ENCODE results near the gene VMAC.
A peak's percentile ranks its signal among the peaks of the same experiment; 100 is the strongest.

VMAC gene

DNA sequence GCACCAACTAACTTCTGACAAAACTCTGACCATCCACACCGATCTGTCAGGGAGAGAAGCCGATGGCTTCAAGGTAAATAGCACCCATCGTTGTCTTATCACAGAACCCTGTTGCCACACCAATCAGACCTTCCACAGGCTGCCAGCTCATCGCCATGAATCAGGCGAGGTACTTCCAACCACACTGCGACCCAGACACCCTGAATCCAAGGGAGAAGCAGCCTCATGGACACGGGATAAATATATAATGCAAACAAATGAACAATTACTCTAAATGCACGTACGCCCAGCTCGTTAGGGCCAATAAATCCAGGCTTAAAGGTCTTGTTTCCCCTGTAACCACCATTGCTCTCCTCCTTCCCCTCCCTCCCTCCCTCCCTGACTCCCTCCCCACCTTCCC is 52.5 kb downstream of the VMAC start:
- H3K36me3 ChIP-seq (ENCODE audit: control insufficient read depth in 1 of 2, insufficient read depth in 2 of 2, low read length in 2 of 2) = peaks cover 0 to 4% of the 10 kb centered on the region in 2 experiments
- DNase-seq = peak; percentile 56 to 65
- H3K27ac ChIP-seq (ENCODE audit: low read depth, low read length) = no peak overlapping the region
- no peaks in the 10 kb centered on the region for H3K79me1 ChIP-seq (ENCODE audit: low read length)
- no peak overlapping the region for H3K23ac ChIP-seq (ENCODE audit: low read length)
- WGBS (ENCODE audit: extremely low coverage, insufficient coverage, insufficient read length) = no CpG with 5 or more reads among the region's 10 CpGs
- no peak overlapping the region for H2AFZ ChIP-seq (ENCODE audit: insufficient read depth, low read length, poor library complexity)
- no peaks in the 10 kb centered on the region for H3K9me3 ChIP-seq (ENCODE audit: insufficient read depth, low read depth, low read length)
- H3K27me3 ChIP-seq (ENCODE audit: insufficient read depth, low read length) = no peaks in the 10 kb centered on the region
- no peak overlapping the region for H3K4me3 ChIP-seq (ENCODE audit: low read depth, low read length)
- peaks cover 10 to 21% of the 10 kb centered on the region in 2 experiments for H3K4me1 ChIP-seq (ENCODE audit: control insufficient read depth in 1 of 2, insufficient read depth in 2 of 2, low read length in 2 of 2)
- no peak overlapping the region for H3K4me2 ChIP-seq (ENCODE audit: low read length)
- no peak overlapping the region for H4K12ac ChIP-seq (ENCODE audit: low read depth, low read length)
- no peak overlapping the region for H2AK5ac ChIP-seq (ENCODE audit: low read length)
- no peak overlapping the region for H4K8ac ChIP-seq (ENCODE audit: low read depth, low read length)
- peaks cover 7% of the 10 kb centered on the region for H3K79me2 ChIP-seq (ENCODE audit: control insufficient read depth, insufficient read depth, low read length, poor library complexity)
- no peak overlapping the region for H3K18ac ChIP-seq (ENCODE audit: low read length)
- H3K4ac ChIP-seq (ENCODE audit: low read depth, low read length) = peak overlapping the region; percentile 12
- no peak overlapping the region for H2BK12ac ChIP-seq (ENCODE audit: low read length)
- H2BK120ac ChIP-seq (ENCODE audit: insufficient read depth, low read length, poor library complexity) = no peak overlapping the region
- H3K9ac ChIP-seq (ENCODE audit: low read length) = no peak overlapping the region
- no peak overlapping the region for H2BK5ac ChIP-seq (ENCODE audit: low read depth, low read length, poor library complexity)
- H3K14ac ChIP-seq (ENCODE audit: low read length) = no peak overlapping the region
- H4K91ac ChIP-seq (ENCODE audit: low read depth, low read length) = no peak overlapping the region

DNA sequence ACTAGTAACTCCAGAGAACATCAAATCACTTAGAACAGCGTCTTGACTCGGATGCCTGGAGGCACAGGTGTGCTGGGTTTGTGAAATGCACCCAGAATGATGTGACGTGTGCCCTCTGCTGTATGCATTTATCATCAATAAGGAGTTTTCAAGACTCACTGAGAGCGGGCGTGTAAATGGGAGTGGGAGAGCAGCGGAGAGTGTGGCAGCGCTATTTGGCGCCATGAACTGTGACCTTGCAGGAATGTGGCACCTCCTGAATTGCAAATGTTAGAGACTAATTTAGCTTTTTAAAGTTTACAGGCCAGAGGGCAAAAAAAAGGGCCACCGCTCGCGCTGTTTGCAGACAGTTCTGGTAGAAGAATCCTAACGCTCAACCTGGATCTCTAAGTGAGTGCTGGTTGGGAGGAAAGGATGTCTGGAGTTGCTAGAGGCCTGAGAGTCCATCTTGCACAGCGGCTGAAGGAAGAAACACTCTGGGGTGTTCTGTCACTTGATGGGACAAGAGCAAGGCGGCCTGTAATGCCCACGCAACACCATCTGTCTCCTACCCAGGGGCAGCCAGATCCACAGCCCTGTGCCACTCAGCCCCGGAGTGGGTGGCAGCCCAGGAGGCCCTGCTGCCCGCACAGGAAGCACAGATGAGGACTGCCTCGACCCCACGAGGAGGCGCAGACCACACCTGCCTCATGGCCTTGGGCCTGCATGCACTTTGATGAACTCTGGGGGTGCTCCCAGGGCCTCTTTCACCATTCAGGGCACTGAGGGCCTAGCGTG is 53.6 kb downstream of the VMAC start:
- peak; percentile 14 to 40 for DNase-seq
- no peak overlapping the region for H3K14ac ChIP-seq (ENCODE audit: low read length)
- no peak overlapping the region for H4K91ac ChIP-seq (ENCODE audit: low read depth, low read length)
- H2BK12ac ChIP-seq (ENCODE audit: low read length) = no peak overlapping the region
- H3K18ac ChIP-seq (ENCODE audit: low read length) = peak overlapping the region; percentile 1
- no peak overlapping the region for H4K8ac ChIP-seq (ENCODE audit: low read depth, low read length)
- no CpG with 5 or more reads among the region's 21 CpGs for WGBS (ENCODE audit: extremely low coverage, insufficient coverage, insufficient read length)
- H2BK120ac ChIP-seq (ENCODE audit: insufficient read depth, low read length, poor library complexity) = no peak overlapping the region
- peak overlapping the region; percentile 1 for H3K4ac ChIP-seq (ENCODE audit: low read depth, low read length)
- H3K27me3 ChIP-seq (ENCODE audit: insufficient read depth, low read length) = no peaks in the 10 kb centered on the region
- no peak overlapping the region for H4K12ac ChIP-seq (ENCODE audit: low read depth, low read length)
- H3K79me1 ChIP-seq (ENCODE audit: low read length) = no peaks in the 10 kb centered on the region
- H2AK5ac ChIP-seq (ENCODE audit: low read length) = no peak overlapping the region
- H3K9ac ChIP-seq (ENCODE audit: low read length) = no peak overlapping the region
- H3K27ac ChIP-seq (ENCODE audit: low read depth, low read length) = no peak overlapping the region
- peaks cover 13% of the 10 kb centered on the region for H3K79me2 ChIP-seq (ENCODE audit: control insufficient read depth, insufficient read depth, low read length, poor library complexity)
- no peak overlapping the region for H3K23ac ChIP-seq (ENCODE audit: low read length)
- no peaks in the 10 kb centered on the region for H3K9me3 ChIP-seq (ENCODE audit: insufficient read depth, low read depth, low read length)
- no peak overlapping the region for H3K4me2 ChIP-seq (ENCODE audit: low read length)
- H2AFZ ChIP-seq (ENCODE audit: insufficient read depth, low read length, poor library complexity) = no peak overlapping the region
- no peak overlapping the region for H3K4me3 ChIP-seq (ENCODE audit: low read depth, low read length)
- H3K4me1 ChIP-seq (ENCODE audit: control insufficient read depth in 1 of 2, insufficient read depth in 2 of 2, low read length in 2 of 2) = peaks cover 17 to 27% of the 10 kb centered on the region in 2 experiments
- peaks cover 0 to 3% of the 10 kb centered on the region in 2 experiments for H3K36me3 ChIP-seq (ENCODE audit: control insufficient read depth in 1 of 2, insufficient read depth in 2 of 2, low read length in 2 of 2)
- H2BK5ac ChIP-seq (ENCODE audit: low read depth, low read length, poor library complexity) = no peak overlapping the region

DNA sequence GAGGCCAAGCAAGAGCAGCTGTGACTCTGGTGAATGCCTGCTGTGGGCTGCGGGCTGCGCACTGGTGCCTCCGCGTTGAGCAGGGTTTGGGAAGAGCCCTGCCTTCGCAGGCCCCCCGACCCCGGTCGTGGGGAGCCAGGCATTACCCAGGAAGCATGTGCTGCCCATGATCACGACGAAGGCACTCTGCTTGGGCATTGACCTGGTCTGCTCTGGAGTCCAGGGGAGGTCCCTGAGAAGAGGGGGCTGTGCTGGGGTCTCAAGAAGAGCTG is 54.1 kb downstream of the VMAC start:
- Histone ChIP-seq H3K79me1 (ENCODE audit: low read length) (no peaks in the 10 kb centered on the region), H3K18ac (ENCODE audit: low read length) (peak overlapping the region; percentile 1), H3K4me1 (ENCODE audit: control insufficient read depth in 1 of 2, insufficient read depth in 2 of 2, low read length in 2 of 2) (peaks cover 17 to 26% of the 10 kb centered on the region in 2 experiments), H3K4ac (ENCODE audit: low read depth, low read length) (peak overlapping the region; percentile 1), H3K27ac (ENCODE audit: low read depth, low read length) (no peak overlapping the region), H3K4me3 (ENCODE audit: low read depth, low read length) (no peak overlapping the region), H2AK5ac (ENCODE audit: low read length) (no peak overlapping the region), H3K9ac (ENCODE audit: low read length) (no peak overlapping the region), H3K9me3 (ENCODE audit: insufficient read depth, low read depth, low read length) (no peaks in the 10 kb centered on the region), H2BK120ac (ENCODE audit: insufficient read depth, low read length, poor library complexity) (no peak overlapping the region), H3K4me2 (ENCODE audit: low read length) (no peak overlapping the region), H4K12ac (ENCODE audit: low read depth, low read length) (no peak overlapping the region), H2BK5ac (ENCODE audit: low read depth, low read length, poor library complexity) (no peak overlapping the region), H3K23ac (ENCODE audit: low read length) (no peak overlapping the region), H3K27me3 (ENCODE audit: insufficient read depth, low read length) (no peaks in the 10 kb centered on the region), H3K79me2 (ENCODE audit: control insufficient read depth, insufficient read depth, low read length, poor library complexity) (peaks cover 14% of the 10 kb centered on the region), H3K14ac (ENCODE audit: low read length) (no peak overlapping the region), H2BK12ac (ENCODE audit: low read length) (no peak overlapping the region), H4K8ac (ENCODE audit: low read depth, low read length) (no peak overlapping the region), H3K36me3 (ENCODE audit: control insufficient read depth in 1 of 2, insufficient read depth in 2 of 2, low read length in 2 of 2) (peaks cover 0 to 3% of the 10 kb centered on the region in 2 experiments), H4K91ac (ENCODE audit: low read depth, low read length) (no peak overlapping the region), H2AFZ (ENCODE audit: insufficient read depth, low read length, poor library complexity) (no peak overlapping the region)
- no peak for DNase-seq
- no CpG with 5 or more reads among the region's 10 CpGs for WGBS (ENCODE audit: extremely low coverage, insufficient coverage, insufficient read length)

DNA sequence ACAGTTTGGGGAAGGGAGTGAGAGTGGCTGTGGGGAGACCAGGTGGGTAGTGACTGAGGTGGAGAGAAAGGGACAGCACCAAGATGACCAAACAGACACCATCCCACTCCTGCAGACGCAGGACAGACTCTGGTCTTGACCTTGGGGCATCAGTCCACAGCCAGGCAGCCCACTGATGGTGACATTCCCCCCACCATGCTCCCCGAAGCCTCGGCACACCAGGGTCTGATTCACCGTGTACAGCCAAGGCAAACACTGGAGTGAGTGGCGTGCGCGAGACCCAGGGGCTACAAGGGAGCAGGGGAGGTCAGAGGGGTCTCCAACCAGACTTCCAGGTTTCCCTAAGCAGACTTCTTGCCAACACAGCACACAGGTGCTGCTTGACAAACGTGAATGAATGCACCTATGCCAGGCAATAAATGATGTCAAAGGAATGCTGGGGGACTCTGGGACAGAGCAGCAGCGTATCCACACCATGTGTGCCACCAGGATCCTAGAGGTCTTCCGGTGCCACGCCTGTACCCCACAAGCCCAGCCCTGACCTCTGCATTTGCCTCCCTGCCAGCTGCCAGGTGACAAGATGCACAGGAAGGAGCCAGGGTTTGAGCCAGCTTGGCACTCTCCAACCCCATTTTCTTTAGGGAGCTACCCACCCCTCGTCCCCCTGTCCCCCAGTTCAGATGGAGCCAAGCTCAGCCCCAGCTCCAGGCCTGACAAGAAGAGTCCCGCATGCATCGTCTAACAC is 54.8 kb downstream of the VMAC start:
- Histone ChIP-seq H3K27ac (ENCODE audit: low read depth, low read length) (no peak overlapping the region), H2BK5ac (ENCODE audit: low read depth, low read length, poor library complexity) (no peak overlapping the region), H3K4me3 (ENCODE audit: low read depth, low read length) (no peak overlapping the region), H4K91ac (ENCODE audit: low read depth, low read length) (no peak overlapping the region), H3K14ac (ENCODE audit: low read length) (no peak overlapping the region), H2BK12ac (ENCODE audit: low read length) (no peak overlapping the region), H4K12ac (ENCODE audit: low read depth, low read length) (no peak overlapping the region), H3K27me3 (ENCODE audit: insufficient read depth, low read length) (no peaks in the 10 kb centered on the region), H3K9ac (ENCODE audit: low read length) (no peak overlapping the region), H3K4me2 (ENCODE audit: low read length) (no peak overlapping the region), H3K18ac (ENCODE audit: low read length) (no peak overlapping the region), H3K23ac (ENCODE audit: low read length) (no peak overlapping the region), H3K36me3 (ENCODE audit: control insufficient read depth in 1 of 2, insufficient read depth in 2 of 2, low read length in 2 of 2) (peaks cover 3 to 6% of the 10 kb centered on the region in 2 experiments), H3K79me2 (ENCODE audit: control insufficient read depth, insufficient read depth, low read length, poor library complexity) (peaks cover 20% of the 10 kb centered on the region), H2AFZ (ENCODE audit: insufficient read depth, low read length, poor library complexity) (no peak overlapping the region), H3K4me1 (ENCODE audit: control insufficient read depth in 1 of 2, insufficient read depth in 2 of 2, low read length in 2 of 2) (peaks cover 17 to 27% of the 10 kb centered on the region in 2 experiments), H2BK120ac (ENCODE audit: insufficient read depth, low read length, poor library complexity) (no peak overlapping the region), H3K9me3 (ENCODE audit: insufficient read depth, low read depth, low read length) (no peaks in the 10 kb centered on the region), H3K4ac (ENCODE audit: low read depth, low read length) (peak overlapping the region; percentile 1), H4K8ac (ENCODE audit: low read depth, low read length) (no peak overlapping the region), H3K79me1 (ENCODE audit: low read length) (no peaks in the 10 kb centered on the region), H2AK5ac (ENCODE audit: low read length) (no peak overlapping the region)
- WGBS (ENCODE audit: extremely low coverage, insufficient coverage, insufficient read length) = no CpG with 5 or more reads among the region's 14 CpGs
- no peak for DNase-seq

All from trophoblast cell (in vitro differentiated cells and primary cell).